GM18499 (cell line): ENCODE results near the gene RNF151.
"Not testable (repeated sequence)": the region's sequence is repeated elsewhere in the genome, so short reads cannot be mapped to it uniquely, and the experiment has no call there.

ENCODE experiments used
- ATAC-seq: cut with Tn5 transposase; IDR thresholded peaks from one replicate; pipeline ENCODE4 v1.9.1; 2021; ENCODE audit warnings: moderate number of reproducible peaks; ENCODE audit not compliant: insufficient read depth, unreplicated experiment

RNF151 gene

DNA sequence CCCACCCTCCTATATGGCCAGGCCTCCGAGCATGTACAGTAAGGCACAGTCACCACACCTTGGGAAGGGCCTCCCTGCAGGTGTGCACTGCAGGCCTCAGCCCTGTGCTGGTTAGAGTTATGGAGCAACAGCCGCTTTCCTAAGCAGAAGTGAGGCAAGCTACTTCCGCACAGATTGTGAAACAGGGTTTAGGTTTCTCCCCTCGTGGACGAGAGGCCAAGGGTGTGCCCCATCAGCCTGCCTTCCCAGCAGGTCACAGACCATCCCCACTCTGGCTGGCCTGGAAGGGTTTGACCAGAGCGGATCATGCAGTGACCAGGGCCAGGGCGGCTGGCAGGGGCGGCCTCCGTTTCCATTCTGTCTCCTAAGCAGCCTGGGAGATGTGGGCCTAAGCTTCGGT lies 28.3 kb upstream of the RNF151 start:
- no peak for ATAC-seq

DNA sequence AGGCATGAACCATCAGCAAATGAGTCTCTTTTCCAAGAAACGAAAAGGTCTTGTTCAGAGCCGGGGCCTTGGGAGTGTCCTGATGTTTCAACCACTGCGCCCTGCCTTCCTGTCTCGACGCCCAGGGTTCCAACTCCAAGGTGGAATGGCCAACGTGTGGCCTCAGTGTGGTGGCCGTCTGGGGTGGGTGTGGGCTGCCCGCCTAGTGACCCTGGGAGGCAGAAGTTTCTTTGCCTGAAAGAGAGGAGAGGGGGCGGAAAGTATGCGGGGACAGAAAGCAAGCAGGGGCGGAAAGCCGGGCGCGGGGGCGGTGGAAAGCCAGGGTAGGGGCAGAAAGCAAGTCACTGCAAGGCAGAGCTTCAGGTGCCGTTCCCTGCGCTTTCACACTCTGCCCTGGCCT lies 27.7 kb upstream of the RNF151 start:
- no peak for ATAC-seq

DNA sequence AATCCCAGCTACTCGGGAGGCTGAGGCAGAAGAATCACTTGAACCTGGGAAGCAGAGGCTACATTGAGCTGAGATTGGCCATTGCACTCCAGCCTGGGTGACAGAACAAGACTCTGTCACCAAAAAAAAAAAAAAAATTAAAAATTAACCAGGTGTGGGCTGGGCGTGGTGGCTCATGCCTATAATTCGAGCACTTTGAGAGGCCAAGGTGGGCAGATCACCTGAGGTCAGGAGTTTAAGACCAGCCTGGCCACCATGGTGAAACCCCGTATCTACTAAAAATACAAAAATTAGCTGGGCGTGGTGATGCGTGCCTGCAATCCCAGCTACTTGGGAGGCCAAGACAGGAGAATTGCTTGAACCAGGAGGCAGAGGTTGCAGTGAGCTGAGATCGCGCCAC lies 26.8 kb upstream of the RNF151 start:
- not testable (repeated sequence) for ATAC-seq

DNA sequence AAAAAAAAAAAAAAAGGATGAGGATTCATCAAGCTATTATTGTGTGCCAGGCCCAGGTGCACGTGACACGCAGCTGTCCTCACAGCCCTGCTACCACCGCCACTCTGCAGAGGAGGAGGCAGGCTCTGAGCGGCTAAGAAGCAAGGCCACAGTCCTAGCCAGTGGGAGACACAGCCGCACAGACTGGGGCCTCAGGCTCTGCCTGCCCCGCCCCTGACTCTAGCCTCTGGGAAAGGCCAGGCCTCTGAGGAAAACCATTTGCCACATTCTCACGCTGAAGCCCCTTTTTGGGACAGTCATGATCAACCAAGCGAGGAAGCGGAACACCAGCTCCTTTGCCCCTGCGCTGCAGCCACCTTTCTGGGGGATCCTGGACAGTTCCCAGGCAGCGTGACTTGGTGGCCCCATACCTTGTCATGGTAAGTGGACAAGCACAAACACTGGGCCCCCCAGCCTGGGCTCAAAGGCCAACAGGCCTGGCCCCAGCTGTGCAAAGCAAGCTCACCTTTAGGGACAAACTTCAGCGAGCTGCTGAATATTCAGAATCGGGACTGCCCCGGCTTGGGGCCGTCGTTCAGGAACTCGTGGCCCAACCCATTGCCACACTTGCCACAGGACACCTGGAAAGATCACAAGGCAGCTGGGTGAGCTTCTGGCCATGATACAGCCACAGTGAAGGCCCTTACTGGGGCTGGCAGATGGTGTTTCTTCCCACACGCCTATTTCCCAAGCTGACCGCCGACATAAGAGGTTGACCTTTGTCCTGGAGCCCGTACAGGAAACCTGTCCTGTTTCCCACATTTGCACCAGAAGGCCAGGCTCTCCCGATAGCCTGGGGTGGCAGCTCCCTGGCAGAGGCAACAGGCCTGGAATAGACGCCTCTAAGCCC lies 26.1 kb upstream of the RNF151 start:
- ATAC-seq, result no peak

DNA sequence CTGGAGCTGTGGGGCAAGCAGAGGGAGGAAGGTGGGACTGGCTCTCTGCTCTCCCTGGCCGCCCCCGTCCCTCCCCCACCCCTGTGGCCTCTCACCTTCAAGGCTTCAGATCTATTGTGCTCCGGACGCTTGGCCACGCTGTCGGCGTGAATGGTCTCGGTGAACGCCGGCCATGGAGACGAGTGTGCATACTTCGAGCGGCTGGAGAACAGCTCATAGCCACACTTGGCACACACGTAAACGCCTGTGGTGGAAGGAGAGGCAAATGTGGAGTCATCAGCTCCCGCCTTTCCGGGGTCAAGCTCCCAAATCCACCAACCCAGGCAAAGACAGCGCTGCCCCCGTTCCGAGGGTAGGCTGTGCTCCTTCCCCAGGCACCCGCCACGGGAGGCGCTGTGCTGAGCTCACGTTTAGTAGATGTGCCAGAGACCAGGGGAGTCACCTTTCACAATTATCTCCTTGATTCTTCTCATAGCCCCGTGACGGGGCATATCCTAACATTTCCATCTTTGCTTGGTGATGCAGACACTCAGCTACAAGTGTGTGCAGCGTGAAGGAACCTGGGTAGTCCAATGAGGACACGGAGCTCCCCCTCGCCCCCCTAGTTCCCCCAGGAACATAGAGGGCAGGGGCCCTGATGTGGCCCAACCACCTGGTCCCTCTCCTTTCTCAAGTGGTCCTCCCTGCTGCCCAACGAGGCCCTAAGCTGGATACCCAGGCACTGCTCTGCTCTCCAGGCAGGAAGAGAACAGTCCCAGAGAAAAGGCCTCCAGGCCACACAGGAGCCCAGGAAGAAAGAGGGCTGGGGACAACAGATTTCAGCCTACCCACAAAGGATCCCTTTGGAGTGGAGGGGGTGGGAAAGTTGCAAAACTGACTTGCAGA lies 25.3 kb upstream of the RNF151 start:
- no peak for ATAC-seq

DNA sequence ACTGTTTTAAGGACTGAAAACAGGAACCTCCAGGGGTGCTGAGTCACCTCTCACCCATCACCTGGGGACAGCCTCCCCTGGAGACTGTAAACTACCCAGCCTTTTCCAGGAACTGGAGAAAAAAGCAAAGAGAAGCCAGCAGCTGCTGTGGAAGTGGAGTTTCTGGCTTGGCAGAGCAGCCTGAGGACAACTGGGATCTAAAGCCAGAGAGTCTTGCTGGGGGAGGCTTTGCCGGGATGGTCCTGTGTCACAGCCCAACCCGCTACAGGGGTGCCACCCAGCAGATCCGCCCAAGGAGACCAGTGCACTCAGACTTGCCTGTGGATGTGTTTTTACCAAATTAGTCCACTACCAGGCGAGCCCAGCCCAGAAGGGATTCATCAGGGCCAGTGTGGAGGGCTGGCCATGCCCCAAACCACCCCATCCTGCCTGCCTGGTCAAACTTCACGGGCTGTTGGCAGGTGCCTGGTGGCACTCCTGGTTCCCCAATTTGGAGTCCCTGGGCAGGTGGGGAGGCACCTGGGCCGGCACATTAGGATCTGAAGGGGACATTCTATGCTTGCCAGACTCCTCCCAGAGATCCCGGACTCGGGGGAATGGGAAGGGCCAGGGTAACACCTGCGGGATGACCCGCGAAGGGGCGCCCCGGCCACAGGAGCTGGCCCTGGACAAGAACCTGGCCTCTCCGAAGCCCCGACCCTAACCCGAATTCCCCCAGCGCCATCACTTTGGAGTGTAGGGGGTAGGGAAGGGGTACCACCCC lies 24.4 kb upstream of the RNF151 start:
- ATAC-seq, result no peak

DNA sequence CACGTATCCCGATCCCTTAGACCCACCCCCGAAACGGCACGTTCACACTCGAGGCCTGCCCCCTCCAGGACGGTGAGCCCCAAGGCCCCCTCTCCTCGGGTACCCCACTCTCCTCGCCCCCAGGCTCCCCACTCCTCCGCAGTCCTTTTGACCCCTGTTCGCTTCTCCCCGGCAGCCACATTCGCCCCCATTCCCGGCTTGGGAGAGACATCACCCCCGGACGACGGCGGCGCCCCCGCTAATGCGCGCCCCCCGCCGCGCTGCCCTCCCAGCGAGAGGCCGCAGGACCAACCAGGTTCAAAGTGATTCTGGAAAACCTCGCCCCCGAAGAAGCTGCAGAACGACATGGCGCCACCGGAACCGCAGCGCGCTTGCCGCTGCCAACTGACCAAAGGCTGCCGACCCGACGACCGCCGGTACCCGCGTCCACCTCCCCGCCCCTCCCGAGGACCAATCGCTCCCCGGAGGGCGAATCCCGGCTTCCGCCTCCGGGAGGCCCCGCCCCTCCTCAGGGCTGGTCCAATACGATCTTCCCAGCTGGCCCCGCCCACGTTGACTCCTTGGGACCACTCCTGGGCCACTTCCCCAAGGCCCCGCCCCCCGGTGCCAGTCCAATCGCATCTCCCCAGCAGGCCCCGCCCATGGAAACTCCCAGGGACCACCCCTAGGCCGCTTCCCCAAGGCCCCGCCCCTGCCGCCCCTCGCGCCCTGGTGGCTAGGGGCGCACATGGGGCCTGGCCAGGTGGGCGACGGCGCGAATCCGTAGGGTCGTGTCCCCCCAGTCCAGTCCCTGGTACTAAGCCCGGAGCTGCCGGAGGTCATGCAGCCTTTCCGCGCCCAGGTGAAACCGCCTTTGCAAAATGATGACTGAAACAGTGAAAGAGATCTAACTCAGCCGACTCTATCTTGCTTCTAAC lies 23.6 kb upstream of the RNF151 start, which contains the start of gene MSRB1:
Gene MSRB1 (minus strand): TSS at position 390 of the 917 bp plus-strand sequence. CDS start 43 bp downstream, at position 347.
- no peak for ATAC-seq

DNA sequence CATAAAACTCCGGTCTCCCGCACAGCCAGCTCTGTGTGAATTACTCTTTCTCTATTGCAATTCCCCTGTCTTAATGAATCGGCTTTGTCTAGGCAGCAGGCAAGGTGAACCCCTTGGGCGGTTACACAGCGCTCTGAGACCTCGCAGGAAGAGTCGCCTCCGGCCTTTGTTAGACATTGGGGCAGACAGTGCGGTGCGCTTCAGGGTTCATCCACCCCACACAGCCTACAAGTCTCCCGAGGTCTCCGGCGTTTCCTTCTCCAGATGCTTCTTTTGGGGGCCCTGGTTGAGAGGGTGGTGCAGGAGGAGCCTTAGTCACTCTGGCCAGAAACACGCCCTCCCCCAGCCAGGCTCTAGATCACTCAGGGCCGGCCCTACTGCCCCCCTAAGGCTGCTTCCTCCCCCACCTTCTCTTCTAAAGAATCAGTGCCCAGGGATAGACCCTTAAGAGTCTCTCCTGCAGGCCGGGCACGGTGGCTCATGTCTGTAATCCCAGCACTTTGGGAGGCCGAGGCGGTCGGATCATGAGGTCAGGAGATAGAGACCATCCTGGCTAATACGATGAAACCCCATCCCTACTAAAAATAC lies 21.9 kb upstream of the RNF151 start:
- ATAC-seq, result no peak

DNA sequence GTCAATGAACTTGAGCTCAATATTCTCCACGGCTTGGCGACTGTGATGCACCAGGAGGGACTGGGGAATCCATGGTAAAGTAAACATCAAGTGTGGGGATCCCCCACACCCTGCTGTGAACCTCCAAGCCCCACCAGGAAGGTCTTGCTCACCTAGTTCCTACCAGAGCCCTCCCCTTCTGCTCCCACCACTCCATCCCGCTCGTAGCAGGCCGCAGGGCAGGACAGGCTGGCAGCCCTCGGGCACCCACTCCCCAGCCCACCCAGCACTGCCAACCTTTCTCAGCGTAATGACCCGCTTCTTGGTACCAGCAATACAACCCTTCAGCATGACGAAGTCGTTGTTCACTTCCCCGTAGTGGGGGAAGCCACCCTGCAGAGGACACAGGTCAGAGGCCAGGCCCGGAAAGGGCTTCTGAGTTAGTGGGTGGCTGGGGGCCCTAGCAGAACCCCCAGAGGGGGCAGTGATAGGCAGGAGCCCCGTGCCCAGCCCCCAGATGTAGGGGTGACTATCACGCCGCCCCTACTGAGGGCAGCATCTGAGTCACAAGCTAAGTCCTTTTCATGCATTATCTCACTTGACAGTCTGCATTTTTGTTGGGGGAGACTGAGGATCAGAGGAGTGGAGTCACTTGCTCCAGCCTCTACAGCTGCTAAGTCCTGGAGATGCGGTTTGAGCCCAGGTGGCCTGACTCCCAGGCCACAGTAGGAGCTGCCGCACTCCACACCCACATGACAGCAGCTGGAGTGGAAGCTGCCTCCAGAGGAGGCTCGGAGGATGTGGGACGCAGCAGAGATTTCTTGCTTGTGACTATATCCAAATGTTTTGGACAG lies 20.9 kb upstream of the RNF151 start:
- ATAC-seq, result no peak

DNA sequence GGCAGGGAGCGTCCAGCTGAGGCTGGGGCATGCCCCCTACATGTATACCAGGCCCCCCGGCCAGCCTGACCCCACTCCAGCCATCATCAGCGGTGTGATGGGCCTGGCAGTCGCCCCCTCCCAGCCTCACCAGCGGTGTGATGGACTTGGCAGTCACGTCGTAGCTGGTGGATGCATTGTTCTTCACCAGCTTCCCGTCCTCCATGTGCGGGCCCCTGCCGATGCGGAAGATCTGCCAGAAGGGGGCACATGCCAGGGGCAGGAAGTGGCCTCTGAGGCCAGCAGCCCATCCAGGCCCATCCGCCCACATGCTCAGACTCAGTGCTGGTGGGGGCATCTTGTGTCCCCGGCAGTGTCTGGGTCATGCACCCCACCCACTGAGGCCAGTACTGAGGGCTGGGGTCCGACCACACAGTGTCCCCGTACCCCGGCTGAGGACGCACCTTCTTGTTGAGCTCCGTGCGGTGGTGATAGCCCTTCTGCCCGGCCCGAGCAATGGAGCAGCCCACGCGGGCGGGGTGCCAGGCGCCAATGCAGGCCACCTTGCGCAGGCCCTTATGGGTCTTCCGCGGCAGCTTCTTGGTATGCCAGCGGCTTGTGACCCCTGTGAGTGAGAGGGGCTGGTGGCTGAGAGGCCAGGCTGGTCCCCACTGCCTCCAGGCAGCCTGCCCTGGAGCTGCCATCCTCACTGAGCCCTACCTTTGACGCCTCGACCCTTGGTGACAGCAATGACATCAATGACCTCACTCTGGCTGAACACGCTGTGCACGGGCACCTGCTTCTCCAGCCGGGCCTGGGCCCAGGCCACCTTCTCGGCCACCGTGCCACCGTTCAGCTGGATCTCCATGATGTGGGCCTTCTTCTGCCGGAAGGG lies 19.9 kb upstream of the RNF151 start:
- ATAC-seq, result no peak

DNA sequence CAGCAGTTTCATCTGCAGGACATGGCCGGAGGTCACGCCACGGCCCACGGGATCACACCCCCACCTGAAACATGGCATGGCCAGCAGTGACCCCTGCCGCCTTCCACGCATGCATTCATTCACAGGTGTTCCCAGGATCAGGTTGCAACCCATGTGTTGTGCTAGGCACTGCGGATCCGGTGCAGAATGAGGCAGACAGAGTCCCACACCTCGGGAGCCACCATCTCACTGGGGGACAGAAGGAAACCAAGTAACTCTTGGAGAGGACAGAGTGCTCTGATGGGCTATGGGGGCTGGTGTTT lies 19.3 kb upstream of the RNF151 start:
- no peak for ATAC-seq

DNA sequence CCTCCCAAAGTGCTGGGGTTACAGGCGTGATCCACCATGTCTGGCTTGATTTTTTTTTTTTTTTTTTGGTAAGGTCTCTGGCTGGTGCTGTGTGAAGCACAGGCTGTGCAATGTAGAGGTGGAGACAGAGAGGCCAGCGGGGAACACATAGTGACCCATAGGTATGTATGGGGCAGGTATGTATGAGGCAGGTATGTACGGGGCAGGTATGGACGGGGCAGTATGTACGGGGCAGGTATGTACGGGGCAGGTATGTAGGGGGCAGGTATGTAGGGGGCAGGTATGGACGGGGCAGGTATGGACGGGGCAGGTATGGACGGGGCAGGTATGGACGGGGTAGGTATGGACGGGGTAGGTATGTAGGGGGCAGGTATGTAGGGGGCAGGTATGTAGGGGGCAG lies 17.1 kb upstream of the RNF151 start:
- ATAC-seq, result no peak

DNA sequence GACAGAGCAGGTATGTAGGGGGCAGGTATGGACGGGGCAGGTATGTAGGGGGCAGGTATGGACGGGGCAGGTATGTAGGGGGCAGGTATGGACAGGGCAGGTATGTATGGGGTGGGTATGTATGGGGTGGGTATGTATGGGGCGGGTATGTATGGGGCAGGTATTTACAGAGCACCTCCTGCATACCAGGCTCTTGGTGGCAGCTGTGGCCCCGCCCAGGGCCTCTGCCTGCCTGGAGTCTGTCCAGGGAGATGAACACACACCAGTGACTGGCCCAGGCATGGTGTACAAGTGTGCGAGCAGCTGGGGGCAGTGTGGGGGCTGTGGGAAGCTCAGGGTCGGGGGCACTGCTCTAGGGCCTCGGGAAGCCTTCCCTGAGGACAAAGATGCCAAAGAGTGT lies 16.6 kb upstream of the RNF151 start:
- ATAC-seq, result no peak

DNA sequence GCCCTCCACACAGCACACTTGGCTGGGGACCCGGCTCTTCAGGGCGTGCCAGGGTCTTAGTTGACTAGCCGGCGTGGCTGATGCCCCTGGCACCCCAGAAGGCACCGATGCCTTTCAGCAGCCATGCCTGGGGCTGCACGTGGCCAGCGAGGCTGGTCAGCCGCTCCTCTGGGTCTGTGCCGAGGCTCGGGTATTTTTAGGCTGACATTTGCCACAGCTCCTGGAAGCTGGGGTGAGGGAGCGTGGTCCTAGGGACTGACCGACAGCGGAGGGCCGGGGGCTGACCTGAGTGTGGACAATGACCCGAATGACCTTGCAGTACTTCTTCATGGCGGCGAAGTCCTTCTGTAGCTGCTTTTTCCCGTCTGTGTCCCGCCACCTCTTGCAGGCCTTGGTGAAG lies 16.1 kb upstream of the RNF151 start:
- ATAC-seq, result no peak

DNA sequence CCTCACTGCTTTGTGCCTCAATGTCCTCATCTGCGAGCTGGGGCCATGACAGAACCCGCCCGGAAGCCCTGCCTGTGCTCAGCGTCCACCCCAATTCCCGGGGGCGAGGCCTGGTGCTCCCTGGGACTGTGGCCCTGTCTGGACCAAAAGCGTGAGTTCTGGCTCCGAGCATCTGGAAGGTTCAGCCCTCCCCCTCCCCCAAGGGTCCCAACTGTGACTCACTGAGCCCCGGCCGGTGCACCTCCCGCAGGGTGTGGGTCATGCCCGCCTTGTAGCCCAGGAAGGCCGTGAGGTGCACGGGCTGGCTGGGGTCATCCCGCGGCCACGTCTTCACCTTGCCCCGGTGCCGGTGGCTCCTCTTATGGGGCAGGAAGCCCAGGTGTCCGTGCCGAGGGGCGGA lies 12.9 kb upstream of the RNF151 start:
- ATAC-seq, result no peak

DNA sequence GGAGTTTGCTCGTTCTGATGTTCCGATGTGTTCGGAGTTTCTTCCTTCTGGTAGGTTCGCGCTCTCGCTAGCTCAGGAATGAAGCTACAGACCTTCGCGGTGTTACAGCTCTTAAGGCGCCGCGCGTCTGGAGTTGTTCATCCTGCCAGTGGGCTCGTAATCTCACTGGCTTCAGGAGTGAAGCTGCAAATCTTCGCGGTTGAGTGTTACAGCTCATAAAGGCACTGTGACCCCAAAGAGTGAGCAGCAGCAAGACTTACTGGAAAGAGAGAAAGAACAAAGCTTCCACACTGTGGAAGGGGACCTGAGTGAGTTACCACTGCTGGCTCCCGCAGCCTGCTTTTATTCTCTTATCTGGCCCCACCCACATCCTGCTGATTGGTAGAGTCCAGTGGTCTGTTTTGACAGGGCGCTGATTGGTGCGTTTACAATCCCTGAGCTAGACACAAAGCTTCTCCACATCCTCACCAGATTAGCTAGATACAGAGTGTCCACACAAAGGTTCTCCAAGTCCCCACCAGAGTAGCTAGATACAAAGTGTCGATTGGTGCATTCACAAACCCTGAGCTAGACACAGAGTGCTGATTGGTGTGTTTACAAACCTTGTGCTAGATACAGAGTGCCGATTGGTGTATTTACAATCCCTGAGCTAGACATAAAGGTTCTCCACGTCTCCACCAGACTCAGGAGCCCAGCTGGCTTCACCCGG lies 9.1 kb upstream of the RNF151 start:
- ATAC-seq, result not testable (repeated sequence)

DNA sequence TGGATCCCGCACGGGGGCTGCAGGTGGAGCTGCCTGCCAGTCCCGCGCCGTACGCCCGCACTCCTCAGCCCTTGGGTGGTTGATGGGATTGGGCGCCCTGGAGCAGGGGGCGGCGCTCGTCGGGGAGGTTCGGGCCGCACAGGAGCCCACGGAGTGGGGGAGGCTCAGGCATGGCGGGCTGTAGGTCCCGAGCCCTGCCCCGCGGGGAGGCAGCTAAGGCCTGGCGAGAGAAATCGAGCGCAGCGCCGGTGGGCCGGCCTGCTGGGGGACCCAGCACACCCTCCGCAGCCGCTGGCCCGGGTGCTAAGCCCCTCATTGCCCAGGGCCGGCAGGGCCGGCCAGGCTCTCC lies 8.5 kb upstream of the RNF151 start:
- not testable (repeated sequence) for ATAC-seq
